Measurements from ENCODE around the gene RPS13. TPM values are rescaled to one million over a fixed set of nuclear protein-coding genes. Genes with fewer than 3 reads are reported as not detected.
"Not testable (repeated sequence)": the region's sequence is repeated elsewhere in the genome, so short reads cannot be mapped to it uniquely, and the experiment has no call there.

RPS13 gene
- total RNA-seq, result 929 to 970 TPM (median 934 TPM) in 3 replicates

- H3K36me3 Mint-ChIP-seq, result peaks cover 16% of the 10 kb centered on the region
- peak within 1 kb of the TSS; percentile 99 for H3K27ac Mint-ChIP-seq
- no peaks in the 10 kb centered on the region for H3K27me3 Mint-ChIP-seq (ENCODE audit: low read depth)
Measured at GRCh38 chr11:17077520-17078401, at the start of gene RPS13. RPS13 (minus strand) TSS chr11:17077667; CDS start chr11:17077641, 26 bp downstream.

GRCh38 chr11:17121981-17122380 is 44.5 kb upstream of the RPS13 start:
- no peak for TF ChIP-seq CTCF (IDR thresholded peaks at IDR 0.05; ENCODE audit: unreplicated experiment)
- Mint-ChIP-seq H3K4me3 (no peak overlapping the region), H3K27me3 (ENCODE audit: low read depth) (no peaks in the 10 kb centered on the region), H3K4me1 (no peaks in the 10 kb centered on the region), H3K27ac (no peak overlapping the region), H3K9me3 (peaks cover 4% of the 10 kb centered on the region), H3K36me3 (peaks cover 28% of the 10 kb centered on the region)
- no peak for DNase-seq (ENCODE audit: low spot score in 2 of 2, unreplicated experiment in 2 of 2)

More at GRCh38 chr11:17077520-17078401, at the start of gene RPS13:
- H3K4me1 Mint-ChIP-seq, result peaks cover 36% of the 10 kb centered on the region
- peak within 1 kb of the TSS; percentile 100 for H3K4me3 Mint-ChIP-seq
- peak; percentile 88 to 93 for DNase-seq (ENCODE audit: low spot score in 2 of 2, unreplicated experiment in 2 of 2)
- TF ChIP-seq CTCF (IDR thresholded peaks at IDR 0.05; ENCODE audit: unreplicated experiment), result no peak
- no peaks in the 10 kb centered on the region for H3K9me3 Mint-ChIP-seq

- H3K27ac Mint-ChIP-seq, result no peak overlapping the region
- no peak for TF ChIP-seq CTCF (IDR thresholded peaks at IDR 0.05; ENCODE audit: unreplicated experiment)
- H3K4me3 Mint-ChIP-seq, result no peak overlapping the region
- no peaks in the 10 kb centered on the region for H3K4me1 Mint-ChIP-seq
- H3K27me3 Mint-ChIP-seq (ENCODE audit: low read depth), result no peaks in the 10 kb centered on the region
- peaks cover 41% of the 10 kb centered on the region for H3K36me3 Mint-ChIP-seq
- DNase-seq (ENCODE audit: low spot score in 2 of 2, unreplicated experiment in 2 of 2), result no peak
- H3K9me3 Mint-ChIP-seq, result peaks cover 6% of the 10 kb centered on the region
Measured at GRCh38 chr11:17117262-17117661, 39.8 kb upstream of the RPS13 start.

- no peak for TF ChIP-seq CTCF (IDR thresholded peaks at IDR 0.05; ENCODE audit: unreplicated experiment)
Measured at GRCh38 chr11:17116117-17116516, 38.6 kb upstream of the RPS13 start.

GRCh38 chr11:17107745-17108144 is 30.3 kb upstream of the RPS13 start:
- H3K27me3 Mint-ChIP-seq (ENCODE audit: low read depth); H3K4me3 Mint-ChIP-seq; H3K4me1 Mint-ChIP-seq; H3K9me3 Mint-ChIP-seq; DNase-seq (ENCODE audit: low spot score in 2 of 2, unreplicated experiment in 2 of 2); H3K27ac Mint-ChIP-seq: not testable (repeated sequence)
- peaks cover 22% of the 10 kb centered on the region for H3K36me3 Mint-ChIP-seq

More at GRCh38 chr11:17116117-17116516, 38.6 kb upstream of the RPS13 start:
- no peak for DNase-seq (ENCODE audit: low spot score in 2 of 2, unreplicated experiment in 2 of 2)
- Mint-ChIP-seq H3K9me3 (peaks cover 6% of the 10 kb centered on the region), H3K4me1 (no peaks in the 10 kb centered on the region), H3K27me3 (ENCODE audit: low read depth) (no peaks in the 10 kb centered on the region), H3K36me3 (peaks cover 35% of the 10 kb centered on the region), H3K27ac (no peak overlapping the region), H3K4me3 (no peak overlapping the region)

- H3K4me1 Mint-ChIP-seq, H3K27ac Mint-ChIP-seq: not testable (repeated sequence)
- peaks cover 26% of the 10 kb centered on the region for H3K36me3 Mint-ChIP-seq
Measured at GRCh38 chr11:17105404-17106040, 28.1 kb upstream of the RPS13 start.

More at GRCh38 chr11:17105404-17106040, 28.1 kb upstream of the RPS13 start:
- H3K27me3 Mint-ChIP-seq (ENCODE audit: low read depth); H3K4me3 Mint-ChIP-seq; DNase-seq (ENCODE audit: low spot score in 2 of 2, unreplicated experiment in 2 of 2); H3K9me3 Mint-ChIP-seq: not testable (repeated sequence)

All from mesothelial cell of epicardium (in vitro differentiated cells).